HG02852 (cell line): ENCODE data around the gene ZNF469.

Source experiments
- ATAC-seq: cut with Tn5 transposase; IDR thresholded peaks from one replicate; pipeline ENCODE4 v1.9.1; 2021; ENCODE audit warnings: mild to moderate bottlenecking, moderate library complexity; ENCODE audit not compliant: unreplicated experiment

ZNF469 gene

GRCh38 chr16:88377961-88378360 is 4.8 kb upstream of the ZNF469 start:
- no peak for ATAC-seq

DNA sequence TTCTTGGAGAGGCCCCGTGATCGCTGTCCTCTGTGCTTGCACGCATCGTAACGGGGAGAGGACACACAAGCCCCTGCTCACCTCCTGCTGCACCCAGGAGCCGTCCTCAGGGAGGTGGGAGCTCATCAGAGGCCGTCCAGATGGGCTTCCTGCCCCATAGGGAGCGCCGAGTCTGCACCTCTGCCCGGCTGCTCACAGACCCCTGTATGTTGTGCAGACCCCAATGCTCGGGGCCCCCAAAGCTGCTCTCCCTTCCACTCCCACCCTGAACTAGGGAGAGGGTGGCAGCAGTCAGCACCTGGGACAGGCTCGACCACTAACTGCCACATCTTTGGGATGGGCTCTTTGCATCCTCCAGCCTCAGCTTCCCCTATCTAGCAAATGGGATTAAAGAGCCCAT is 4.4 kb upstream of the ZNF469 start:
- ATAC-seq = no peak

DNA sequence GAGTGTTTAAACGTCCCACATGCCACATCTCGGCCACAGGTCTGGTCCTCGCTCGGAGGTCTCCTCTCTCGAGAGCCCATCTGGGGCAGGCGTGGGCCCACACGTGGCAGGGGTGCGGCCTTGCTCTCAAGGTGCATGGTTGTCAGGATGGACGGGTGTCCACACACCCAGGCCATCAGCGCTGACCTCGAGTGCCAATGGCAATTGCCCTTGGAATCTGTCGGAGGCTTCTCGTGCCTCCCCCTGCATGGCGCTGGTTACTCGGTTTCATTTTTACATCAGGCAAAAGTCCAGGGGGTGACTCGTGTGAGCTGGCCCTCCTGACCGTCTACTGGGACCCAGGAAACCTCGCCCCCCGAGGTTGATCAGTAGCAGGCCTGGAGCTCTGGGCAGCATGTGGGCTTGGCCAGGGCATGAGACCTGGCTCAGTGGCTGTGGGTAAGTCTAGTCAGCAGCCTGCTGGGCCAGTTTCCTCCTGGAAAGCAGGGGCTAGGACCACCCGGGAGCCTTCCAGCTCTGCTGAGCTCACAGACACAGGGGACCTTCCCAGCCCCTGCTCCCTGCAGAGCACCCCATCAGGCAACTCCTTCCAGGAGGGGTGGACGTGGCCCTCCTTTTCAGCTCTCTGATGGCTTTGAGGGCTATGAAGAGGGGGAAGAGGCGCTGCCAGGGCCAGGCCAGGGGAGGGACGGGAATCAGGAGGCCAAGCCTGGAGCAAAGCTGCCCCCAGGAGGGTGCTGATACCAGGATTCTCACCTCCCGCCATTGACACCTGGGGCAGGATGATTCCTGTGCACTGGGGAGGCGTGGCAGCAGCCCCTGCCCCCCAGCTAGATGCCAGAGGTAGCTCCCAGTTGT is 3.7 kb upstream of the ZNF469 start:
- ATAC-seq = no peak

- no peak for ATAC-seq
These were observed 3.1 kb upstream of the ZNF469 start for GRCh38 chr16:88379694-88380040.

DNA sequence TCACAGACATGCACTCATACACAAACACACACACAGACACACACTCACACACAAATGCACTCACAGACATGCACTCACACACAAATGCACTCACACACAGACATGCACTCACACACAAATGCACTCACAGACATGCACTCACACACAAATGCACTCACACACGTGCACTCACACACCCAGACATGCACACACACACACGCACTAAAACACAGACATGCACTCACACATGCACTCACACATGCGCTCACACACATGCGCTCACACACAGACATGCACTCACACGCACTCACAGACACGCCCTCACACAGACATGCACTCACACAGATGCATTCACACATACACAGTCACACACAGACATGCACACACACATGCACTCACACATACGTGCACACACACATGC is 2.7 kb upstream of the ZNF469 start:
- no peak for ATAC-seq

- no peak for ATAC-seq
These were observed 2.1 kb upstream of the ZNF469 start for GRCh38 chr16:88380619-88381018.

DNA sequence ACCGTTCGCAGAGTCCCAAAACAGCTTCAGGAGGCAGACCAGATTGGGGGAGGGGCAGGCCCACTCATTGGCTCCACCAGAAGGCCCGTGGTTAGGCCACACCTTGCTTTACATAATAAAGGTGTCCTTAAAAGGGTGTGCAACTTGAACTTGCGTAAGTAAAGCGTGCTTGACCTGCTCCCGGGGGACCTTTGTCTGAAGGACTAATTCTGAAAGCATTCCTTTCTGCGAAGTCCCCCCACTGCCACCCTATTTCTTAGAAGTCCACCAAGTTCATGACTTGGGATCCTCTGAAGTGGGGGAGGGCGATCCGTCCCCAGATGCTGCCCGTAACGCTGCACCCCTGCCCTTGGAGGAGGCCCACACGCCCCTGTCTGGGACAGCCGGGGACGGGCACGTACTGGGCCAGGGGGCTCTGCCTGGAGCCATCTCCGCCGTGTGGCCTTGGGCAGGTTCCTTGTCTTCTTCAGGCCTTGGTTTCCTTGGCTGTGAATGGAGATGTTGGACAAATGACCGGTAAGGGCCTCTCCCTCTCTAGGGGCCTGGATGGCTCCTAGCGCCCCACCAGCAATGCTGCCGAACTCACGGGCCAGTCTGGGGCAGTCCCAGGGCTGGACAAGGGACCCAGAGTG is 823 bp upstream of the ZNF469 start:
- no peak for ATAC-seq

DNA sequence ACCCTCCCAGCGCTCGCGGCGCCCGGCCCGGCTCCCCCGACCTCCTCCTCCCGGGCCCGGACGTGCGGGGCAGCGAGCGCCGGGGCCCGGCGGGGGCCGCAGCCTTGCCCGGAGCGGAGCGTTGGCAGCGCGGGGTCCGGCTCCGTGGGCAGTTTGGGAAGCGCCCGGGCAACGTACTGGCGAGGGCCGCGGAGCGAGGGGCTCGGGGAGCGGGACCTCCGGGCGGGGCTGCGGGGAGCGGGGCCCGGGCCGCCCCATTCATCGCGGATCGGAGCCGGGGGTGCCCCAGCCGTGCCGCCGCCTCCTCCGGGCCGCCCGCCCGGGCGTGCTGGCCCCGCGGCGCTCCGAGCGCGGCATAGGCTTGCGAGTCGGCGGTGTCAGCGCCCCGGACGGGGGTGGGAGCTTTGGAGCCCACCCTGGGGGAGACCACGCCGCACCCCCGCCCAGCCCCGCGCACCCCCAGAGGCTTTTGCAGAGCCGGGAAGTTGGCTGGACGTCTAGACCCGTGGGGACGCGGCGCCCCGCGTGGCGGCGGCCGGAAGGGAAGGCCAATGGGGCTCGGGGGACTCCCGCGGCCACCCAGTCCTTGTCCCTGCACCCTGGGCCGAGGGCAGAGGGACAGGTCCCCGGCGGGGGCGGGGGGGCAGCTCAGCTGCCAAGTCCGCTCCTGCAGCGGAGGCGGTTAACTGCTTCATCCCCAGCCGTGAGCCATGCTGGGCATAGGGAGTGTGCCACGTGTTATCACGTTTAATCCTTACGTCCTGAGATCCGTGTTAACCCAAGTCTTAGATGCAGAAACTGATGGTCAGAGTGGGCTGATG is 852 bp downstream of the ZNF469 start:
- no peak for ATAC-seq

DNA sequence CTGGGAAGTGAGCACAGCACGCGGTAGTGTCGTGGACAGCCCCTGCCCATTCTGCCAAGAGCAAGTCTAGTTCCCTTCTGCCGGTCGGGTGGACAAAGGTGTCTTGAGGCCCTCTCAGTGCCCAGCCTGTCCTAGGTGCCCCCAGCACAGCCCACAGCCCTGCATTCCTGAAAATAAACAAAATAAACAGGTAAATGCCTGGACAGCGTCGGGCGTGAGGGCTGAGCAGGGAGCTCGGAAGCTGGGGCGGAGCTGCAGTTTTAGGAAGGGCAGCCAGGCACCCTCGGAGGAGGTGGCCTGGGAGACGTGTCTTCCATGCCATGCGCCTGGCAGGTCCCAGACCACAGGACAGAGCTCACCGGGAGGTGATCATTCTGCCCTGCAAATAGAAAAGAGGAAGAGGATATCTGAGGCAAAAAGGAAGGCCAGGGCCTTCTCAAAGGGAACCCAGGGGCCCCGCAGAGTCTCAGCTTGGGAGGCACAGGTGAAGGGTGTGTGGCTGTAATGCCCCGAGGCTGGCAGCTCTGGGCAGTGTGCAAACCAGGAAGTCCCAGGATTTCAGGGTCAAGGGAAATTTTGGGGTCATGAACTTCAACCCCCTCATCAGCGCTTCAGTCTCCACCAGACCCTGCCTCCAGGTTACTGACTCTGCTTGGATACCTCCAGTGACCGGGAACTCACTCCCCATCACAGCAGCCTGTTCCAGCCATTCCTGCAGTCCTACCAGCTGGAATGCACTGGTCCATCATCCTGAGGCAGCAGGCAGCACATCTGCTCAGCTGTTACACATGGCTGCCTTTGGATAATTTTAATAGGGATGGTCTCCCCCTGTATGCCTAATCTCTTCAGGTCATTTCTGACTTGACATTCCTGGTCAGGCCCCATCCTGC is 1.7 kb downstream of the ZNF469 start:
- no peak for ATAC-seq

- ATAC-seq = no peak
These were observed 2.4 kb downstream of the ZNF469 start for GRCh38 chr16:88385112-88385594.

GRCh38 chr16:88385831-88386815 is 3.4 kb downstream of the ZNF469 start:
- ATAC-seq = no peak

DNA sequence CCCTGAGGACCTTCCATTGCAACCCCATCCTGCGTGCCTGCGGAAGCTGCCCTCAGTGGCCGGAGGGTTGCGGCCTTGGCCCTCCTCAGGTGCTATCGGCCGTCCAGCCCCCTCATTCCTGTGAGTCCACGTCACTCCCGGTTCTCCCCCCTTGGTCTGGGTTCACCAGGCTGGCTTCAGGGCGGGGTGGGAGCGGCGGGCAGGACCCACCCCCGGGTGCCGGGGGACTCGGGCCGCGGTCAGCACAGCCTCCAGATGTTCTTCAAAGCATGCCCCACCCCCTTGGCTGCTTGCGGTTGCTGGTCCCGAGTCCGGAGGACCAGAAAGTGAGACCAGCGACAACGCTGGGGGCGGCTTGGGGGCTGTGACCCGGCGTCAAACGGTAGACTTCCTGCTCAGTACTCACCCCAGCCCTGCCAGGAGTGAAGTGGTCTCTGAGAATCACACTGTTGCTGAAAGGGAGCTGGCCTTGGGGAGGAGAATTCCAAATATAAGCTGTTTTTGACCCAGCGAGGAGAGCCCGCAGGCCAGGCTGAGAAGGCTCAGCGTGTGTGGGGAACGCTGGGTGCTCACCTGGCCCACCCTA is 4.5 kb downstream of the ZNF469 start:
- ATAC-seq = no peak

DNA sequence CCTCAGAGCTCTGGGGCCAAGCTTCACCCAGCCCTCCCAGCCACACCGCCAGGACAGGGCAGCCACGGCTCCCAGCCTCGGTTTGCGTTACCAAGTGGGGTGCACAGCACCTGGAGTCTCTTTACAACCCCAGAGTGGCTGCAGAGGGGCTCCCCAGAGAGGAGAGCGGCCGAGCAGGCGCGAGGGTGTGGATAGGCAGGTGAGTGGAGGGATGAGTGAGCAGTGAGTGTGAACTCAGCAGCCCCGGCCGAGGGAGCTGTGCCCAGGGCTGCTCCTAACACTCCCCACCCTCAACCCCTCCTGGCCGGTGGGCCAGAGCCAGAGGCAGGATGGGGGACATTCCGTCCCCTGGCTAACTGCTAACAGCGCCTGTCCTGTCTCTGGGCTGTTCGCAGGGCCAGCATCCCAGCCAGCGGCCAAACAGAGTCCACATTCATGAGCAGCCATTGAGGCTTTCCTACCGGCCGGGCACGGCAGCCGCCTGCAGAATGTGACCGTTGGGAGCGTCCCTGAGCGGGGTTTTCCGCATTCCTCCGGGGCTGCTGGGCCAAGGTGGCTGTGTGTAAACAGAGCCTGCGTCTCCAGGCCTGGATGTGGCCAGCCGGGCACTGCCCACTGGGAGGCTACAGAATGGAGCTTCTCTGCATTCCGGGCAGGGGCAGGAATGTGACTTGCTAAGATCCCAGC is 5.3 kb downstream of the ZNF469 start:
- ATAC-seq = no peak

- ATAC-seq = no peak
These were observed 6.4 kb downstream of the ZNF469 start for GRCh38 chr16:88389191-88389590.

DNA sequence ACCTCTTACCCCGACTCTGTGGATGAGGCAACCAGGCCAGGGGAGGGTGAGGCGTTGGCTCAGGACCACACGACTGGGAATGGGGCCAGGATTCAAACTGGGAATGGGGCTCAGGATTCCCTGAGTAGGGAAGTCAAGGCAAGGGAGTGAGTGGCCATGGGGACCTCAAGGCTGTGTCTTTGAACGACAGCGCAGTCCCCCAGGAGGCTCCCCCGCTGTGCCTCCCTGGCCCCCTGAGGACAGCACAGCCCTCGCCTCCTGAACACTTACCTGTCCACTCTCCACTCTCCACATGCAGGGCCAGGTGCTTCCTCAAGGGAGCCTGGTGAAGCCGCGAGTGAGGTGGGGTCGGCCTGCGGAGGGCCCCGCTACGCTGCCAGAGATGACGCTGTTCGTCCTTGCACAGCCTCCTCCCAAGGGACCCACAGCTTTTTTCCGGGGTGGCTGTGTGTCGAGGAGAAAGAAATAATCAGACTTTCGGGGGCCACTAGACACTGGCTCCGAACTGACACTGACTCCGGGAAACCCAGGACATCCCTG is 6.9 kb downstream of the ZNF469 start:
- no peak for ATAC-seq

- no peak for ATAC-seq
These were observed 7.5 kb downstream of the ZNF469 start for GRCh38 chr16:88390265-88390664.

DNA sequence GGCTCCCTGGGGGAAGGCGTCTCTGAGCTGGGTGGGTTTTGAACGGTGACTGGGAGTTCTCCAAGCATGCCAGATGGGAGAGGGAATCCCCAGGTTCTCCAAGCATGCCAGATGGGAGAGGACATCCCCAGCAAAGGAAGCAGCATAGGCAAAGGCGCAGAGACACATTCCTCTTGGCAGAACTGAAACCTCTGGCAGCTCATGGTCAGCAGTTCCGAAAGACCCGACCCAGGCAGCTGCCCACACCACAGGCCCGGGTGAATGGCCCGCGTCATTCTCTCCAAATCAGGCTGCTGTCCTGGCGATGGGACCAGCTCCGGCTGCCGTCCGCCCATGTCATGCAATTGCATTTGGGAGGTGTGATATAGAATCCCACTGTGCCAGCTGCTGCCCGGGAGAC is 8.0 kb downstream of the ZNF469 start:
- no peak for ATAC-seq

DNA sequence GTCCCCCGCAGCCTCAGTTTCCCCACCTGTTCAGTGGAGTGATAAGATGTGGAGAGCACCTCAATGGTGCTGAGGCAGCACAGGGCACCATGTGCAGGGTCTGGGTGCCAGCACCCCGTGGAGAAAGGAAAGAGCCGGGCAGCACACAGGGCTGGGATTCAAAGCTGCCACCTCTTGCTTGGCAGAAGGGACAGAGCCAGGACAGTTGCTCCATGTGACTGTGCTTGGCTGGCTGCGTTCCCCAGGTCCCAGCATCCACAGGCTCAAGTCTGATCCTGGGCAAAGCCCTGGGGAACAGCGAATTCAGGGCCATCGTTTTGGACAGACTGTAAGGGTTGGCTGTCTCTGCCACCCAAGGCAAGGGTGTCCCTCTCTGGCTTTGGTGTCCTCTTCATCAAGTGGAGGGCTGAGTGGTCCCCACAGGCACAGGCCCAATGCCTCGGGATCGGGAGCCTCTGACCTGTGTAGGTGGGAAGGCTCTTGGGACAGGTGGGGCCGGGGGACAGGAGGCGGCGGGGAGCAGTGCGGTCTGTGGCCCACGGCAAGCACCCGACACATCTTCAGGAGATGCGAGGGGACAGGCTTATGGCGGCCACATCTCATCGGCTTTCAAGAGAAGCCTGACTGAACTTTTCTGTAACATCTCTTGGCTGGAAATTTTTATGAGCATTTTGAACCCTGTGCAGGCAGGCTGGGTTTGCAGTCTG is 8.5 kb downstream of the ZNF469 start:
- ATAC-seq = no peak
